HG02943 (cell line): ENCODE results near the gene THSD7B.
"Not testable (repeated sequence)": the region's sequence is repeated elsewhere in the genome, so short reads cannot be mapped to it uniquely, and the experiment has no call there.

Experiments used
- ATAC-seq: cut with Tn5 transposase; IDR thresholded peaks from one replicate; pipeline ENCODE4 v1.9.1; 2021; ENCODE audit warnings: mild to moderate bottlenecking, low read depth, moderate library complexity; ENCODE audit not compliant: unreplicated experiment

THSD7B gene

DNA sequence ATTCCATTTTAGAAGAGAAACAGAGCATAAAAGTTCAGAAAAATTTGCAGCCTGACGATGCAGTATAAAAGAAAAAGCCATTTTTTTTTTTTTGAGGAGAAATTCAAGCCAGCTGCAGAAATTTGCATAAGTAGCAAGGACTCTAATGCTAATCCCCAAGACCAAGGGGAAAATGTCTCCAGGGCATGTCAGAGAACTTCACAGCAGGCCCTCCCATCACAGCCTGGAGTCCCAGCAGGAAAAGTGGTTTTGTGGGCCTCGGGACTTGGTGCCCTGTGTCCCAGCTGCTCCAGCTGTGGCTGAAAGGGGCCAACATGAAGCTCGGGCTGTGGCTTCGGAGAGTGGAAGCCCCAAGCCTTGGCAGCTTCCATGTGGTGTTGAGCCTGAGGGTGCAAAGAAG lies 873.6 kb downstream of the THSD7B start:
- ATAC-seq = no peak

DNA sequence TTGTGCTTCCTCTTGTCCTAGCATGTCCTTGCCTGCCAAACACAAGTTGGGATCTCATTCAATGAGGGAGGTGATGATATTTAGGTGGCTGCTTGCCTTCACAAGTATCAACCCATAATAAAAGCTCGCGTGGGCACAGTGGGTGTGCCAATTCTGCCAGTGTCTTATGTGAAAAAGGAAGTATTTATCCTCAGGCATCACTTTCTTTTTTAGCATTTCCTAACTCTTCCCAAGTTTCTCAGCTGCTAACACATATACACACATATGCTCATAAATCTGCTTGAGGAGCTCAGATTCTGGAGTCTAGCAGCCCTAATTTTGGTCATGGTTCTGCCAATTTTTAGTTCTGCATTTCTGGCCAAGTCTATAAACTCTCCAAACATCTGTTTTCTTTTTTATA lies 879.4 kb downstream of the THSD7B start:
- ATAC-seq = no peak

GRCh38 chr2:137654046-137654445 lies 888.7 kb downstream of the THSD7B start:
- no peak for ATAC-seq

DNA sequence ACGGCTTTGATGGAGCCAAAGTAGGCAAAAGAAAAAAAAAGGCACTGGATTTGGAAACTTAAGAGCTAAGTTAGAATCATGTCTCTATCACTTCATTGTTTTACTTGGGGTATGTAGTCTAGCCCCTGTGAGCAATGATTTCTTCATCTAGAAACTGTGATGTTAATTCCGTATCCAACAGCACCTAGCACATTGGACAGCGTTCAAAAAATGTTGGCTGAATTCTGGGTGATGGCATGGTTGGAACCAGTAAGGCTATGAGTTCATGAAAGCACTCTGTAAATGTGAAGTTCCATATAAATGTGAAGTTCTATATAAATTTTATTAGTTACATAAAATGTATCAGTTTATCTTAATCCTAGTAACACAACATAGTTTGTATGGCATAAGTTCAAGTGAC lies 890.5 kb downstream of the THSD7B start:
- ATAC-seq = no peak

DNA sequence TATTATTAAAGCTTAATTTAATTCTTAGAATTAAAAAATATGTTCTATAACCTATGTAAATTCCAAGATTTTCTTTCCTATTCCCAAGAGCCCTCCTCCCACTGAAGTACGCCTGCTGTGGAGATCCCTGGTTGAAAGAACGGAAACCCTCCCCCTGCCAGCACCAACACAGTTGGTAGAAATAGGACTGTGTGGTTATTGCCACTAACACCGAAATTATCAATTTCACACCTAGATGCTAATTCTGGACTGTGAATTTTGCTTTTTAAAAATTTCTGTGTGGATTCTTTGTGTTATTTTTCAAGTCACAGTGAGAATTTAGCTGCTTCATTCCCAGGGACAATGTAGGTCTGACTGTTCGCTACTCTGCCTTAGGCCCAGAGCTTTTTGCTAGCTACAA lies 893.1 kb downstream of the THSD7B start:
- ATAC-seq = no peak

GRCh38 chr2:137659616-137660015 lies 894.3 kb downstream of the THSD7B start:
- ATAC-seq = no peak

DNA sequence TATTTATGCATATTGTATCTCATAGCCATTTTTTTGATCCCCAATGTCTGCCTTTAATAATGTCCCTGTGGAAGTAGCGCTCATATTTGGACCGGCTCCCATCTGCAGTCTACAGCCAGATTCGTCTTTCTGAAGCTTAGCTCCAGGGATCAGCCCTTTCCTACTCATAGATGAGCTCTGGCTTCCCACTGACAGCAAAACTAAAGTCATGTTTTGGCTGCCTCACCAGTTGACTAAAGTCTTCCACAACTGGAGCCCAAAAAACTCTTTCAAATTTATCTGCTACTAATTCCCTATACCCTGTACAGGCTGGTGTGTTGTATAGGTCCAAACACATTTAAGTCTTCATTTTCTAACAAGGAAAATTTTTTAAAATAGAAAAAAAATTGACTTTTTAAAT lies 904.8 kb downstream of the THSD7B start:
- ATAC-seq = no peak

DNA sequence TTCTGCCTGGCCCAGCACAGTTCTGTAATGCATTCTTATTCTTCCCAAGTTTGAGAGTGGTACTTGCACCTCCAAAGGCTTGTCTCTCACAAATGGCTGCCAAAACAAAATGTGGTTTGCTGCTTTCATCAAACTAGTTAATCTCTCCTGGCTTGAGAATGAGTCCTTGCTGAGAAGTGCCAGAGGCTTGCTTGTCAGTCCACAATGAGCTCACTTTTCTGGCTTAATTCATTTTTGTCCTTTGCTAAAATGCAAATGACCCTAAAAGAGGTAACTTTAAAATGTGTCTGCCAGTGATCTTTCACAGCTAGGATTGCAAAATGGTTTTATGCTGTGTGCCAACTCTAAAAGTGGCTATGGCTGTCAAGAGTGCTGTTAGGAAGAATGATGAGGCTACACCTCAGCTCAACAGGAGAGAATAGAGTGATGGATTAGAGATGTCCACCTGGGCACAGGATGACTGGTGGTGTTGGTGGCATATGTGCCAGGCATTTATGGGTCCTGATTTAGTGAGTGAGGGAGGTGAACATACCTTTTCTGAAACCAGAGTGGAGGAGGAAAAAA lies 907.7 kb downstream of the THSD7B start:
- no peak for ATAC-seq

GRCh38 chr2:137674991-137675390 lies 909.6 kb downstream of the THSD7B start:
- ATAC-seq = no peak

GRCh38 chr2:137675584-137676327 lies 910.4 kb downstream of the THSD7B start:
- no peak for ATAC-seq

GRCh38 chr2:137676346-137676745 lies 911.0 kb downstream of the THSD7B start:
- no peak for ATAC-seq

GRCh38 chr2:137677466-137677865 lies 912.1 kb downstream of the THSD7B start:
- no peak for ATAC-seq

GRCh38 chr2:137689549-137689948 lies 924.2 kb downstream of the THSD7B start:
- no peak for ATAC-seq

DNA sequence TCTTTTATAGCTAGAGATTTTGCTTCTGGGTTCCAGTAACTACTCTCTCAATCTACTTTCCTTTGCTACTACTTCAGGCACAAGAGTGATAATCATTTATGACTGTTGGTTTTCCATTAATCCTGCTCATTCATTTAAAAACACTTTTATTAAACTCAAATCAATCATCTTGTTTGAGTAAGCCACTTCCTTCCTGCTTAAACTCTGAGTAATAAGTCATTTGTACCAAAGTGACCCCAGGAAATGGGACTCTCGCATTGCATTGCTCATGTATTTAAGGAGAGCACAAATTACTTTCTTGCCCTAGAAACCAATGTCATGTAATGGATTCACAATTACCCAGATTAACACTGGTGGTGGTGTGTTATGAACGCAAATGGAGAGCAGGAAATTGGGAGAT lies 928.2 kb downstream of the THSD7B start:
- ATAC-seq = no peak

DNA sequence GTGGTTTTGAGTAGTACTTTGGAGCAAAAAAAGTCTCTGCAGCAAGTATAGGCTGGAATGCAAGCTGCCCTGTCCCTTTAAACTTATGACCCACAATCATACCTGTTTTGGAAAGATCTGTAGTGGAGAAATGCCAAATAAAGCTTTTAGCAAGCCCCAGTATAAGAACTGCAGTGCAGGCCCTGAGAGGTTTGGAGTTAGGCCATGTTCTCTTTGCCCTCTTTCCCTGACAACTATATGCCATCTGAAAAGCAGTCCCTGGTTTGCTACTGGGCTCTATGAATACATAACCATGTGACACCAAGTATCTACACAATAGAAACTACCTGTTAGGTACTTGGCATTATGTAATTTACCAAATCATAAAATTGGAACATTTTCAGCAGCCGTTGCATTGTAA lies 931.6 kb downstream of the THSD7B start:
- ATAC-seq = no peak

- not testable (repeated sequence) for ATAC-seq
These were observed 934.9 kb downstream of the THSD7B start for GRCh38 chr2:137700250-137700649.

DNA sequence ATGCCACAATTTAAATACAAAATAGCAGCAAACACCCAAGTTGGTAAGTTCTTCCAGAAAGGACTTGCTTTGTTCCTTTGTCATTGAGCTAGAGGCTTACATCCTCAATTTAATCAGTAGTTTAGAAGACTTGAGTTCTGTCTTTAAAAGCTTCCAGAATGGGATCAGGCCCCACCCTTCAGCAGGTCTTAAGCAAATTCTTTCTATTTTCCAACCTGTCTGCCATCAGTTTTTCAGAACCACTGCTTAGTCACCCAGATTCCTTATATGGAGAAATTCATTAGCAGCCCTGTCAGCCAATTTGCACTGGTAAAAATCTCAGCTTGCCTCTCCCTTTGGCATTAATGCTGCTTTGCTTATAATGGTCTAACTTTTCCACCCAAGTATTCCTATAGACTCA lies 935.3 kb downstream of the THSD7B start:
- no peak for ATAC-seq

- ATAC-seq = no peak
These were observed 940.0 kb downstream of the THSD7B start for GRCh38 chr2:137705296-137705695.

GRCh38 chr2:137706786-137707613 lies 941.7 kb downstream of the THSD7B start:
- no peak for ATAC-seq

- no peak for ATAC-seq
These were observed 943.0 kb downstream of the THSD7B start for GRCh38 chr2:137708311-137708710.

DNA sequence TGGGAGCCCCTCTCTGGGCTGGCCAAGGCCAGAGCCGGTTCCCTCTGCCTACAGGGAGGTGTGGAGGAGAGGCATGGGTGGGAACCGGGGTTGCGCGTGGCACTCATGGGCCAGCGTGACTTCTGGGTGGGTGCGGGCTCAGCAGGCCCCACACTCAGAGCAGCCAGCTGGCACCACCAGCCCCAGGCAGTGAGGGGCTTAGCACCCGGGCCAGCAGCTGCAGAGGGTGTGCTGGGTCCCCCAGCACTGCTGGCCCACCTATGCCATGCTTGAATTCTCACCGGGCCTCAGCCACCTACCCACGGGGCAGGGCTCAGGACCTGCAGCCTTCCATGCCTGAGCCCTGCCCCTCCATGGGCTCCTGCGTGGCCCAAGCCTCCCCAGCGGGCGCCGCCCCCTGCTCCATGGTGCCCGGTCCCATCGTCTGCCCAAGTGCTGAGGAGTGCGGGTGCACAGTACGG lies 950.4 kb downstream of the THSD7B start:
- no peak for ATAC-seq
